ENCODE measurements around the gene GJB2.
A peak's percentile ranks its signal among the peaks of the same experiment; 100 is the strongest.
"Not testable (repeated sequence)": the region's sequence is repeated elsewhere in the genome, so short reads cannot be mapped to it uniquely, and the experiment has no call there.

GJB2 gene

DNA sequence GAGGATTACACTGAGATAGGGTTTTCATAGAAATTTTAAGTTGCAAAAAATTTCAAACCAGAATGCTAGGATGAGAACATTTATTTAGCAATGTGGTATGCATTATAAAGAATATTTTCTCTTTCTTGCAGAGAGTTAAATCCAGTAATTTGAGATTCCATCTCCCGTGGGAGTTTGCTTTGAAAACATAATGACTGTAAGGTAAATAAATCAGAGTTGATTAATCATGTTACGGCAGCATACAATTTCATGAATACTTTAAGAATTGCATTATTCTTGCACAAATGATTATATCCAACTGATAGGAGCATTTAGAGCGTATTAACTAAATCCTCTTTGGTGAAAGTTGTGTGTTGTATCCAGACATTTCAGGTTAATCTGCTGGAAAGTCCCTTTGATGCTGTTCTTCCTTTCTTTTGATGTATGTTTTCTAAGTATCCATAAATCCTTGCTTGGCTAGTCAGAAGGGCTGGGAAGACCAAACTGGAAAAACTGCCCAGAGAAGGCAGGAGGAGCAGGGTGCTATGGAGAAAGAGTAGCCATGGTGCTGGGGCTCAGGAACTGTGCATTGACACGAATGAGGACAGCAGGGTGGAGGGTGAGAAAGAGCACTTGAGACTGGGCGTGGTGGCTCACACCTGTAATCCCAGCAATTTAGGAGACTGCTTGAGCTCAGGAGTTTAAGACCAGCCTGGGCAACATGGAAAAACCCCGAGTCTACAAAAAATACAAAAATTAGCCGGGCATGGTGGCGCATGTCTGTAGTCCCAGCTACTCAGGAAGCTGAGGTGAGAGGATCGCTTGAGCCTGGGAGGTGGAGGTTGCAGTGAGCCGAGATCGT, 27.1 kb downstream of the GJB2 start:
- no peak for DNase-seq (ENCODE audit: low spot score)

DNA sequence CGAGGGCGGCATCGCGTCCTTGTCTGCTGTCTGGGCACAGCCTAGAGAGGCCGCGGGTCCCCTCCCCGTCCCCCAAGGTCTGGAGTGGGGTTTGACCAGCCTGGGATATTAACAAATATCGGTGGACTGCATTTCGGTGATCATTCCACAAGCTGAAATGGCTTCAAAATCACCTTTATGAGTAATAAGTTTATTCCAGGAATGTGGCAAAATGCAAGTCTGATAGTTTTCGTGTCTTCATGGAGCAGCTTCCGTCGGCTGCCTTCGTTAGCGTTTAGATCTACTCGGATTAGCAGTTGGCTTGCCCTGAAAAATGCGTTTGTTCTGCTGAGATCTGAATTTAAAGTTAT, 30.8 kb downstream of the GJB2 start:
- DNase-seq (ENCODE audit: low spot score) = no peak

DNA sequence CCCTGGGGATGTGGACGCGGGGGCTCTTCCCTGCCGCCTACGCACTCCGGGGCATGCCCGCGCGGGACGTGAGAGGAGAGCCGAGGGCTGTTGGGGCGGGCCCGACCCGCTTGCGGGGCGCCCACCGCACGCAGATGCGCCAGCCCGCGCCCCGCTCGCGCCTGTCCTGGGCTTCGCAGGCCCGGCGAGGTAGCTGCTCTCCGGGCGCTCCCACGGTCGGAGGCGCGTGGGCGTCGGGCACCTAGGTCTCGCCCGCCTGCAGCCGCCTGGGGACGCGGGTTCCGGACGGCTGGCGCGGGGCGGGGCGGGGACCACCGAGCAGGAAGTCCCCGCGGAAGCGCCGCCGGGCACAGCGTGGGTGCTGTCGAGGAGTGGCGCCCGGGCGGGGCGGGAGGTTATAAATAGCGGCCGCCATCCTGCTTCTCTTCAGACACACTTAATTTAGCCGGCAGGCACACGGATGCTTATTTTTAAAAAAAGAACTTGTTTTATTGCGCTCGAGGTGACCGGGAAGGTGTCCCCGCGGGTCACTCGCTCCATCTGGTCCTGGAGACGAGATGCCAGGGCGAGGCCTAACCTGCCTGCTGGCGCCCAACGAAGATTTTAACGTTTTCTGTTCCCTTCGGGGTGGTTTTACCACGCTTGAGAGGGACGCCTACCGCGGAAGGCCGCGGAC, 31.3 kb downstream of the GJB2 start:
- DNase-seq (ENCODE audit: low spot score) = no peak

DNA sequence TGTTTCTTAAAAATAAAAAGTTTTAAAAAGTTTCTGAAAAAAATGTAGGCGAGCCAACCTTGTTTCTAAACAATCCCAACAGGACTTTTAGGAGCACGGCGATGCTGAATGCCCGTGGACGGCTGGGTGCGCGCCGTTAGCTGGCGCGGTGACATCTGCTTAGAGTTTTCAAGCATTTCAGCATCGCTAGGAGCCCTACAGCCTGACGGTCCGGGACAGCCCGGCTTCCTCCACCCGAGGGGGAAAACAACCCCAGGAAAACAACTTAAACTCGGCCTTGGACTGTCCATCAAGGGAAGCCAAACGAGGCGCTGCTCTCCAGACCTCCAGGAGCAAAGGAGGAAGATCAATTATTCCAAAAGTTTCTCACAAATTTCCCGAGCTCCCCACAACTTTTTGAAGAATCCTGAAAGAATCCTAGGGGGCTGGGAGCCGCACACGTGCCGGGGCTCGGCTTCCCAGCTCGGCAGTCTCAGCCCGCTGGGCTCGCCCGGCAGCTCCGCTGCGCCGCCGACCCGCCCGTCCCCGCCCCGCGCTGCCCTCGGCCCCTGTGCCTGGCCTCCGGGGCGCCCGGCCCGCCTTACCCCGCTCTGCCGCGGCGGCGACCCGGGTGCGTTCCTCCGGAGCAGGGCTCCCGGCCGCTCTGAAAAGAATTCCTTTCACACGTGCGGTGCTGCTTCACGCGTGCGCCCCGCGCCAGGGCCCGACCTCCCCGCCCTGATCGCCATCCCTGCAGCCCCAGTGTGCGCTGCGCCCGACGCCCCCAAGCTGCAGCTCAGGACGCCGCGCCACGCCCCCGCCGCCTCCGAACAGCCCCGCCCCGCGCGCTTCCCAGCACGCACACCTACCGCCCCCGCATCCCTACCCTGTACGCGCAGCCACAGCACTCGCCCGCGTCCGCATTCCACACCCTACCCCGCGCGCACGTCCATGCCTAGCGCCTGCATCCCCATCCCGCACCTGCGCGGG, 32.1 kb downstream of the GJB2 start, which contains the start of gene GJA3:
TSS of gene GJA3 (minus strand) at position 747 of the 969 bp plus-strand sequence. CDS start 17,764 bp downstream, outside the sequence.
- peak; percentile 67 for DNase-seq (ENCODE audit: low spot score)

DNA sequence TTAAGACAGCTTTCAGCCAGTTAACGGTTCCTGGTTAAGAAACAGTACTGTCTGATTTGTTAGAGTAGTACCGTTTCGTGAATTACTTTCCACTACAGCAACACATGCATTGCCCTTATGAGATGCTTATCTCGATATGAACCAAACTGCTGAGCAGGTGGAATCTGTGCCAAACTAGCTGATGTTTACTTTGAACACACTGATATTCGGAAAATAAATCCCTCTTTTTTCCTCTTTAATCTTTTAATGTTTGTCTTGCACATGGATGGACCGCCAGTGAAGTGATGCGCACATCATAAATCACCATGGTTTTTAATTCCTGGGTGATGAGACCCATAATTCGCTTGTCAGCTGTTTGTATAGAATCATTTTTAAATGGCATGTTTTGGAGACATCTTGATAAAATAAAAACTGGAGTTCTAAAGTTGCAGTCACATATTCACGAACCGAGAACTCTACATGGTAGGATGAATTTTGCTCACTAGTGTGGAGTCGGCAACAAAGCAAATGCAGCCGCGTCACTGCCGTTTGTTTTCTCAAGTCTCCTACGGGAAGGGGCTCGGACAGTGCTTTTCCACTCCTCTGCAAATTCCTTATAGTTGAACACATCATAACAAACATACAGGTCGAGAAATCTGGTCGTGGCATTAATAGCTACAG, 33.0 kb downstream of the GJB2 start:
- DNase-seq (ENCODE audit: low spot score) = no peak

DNA sequence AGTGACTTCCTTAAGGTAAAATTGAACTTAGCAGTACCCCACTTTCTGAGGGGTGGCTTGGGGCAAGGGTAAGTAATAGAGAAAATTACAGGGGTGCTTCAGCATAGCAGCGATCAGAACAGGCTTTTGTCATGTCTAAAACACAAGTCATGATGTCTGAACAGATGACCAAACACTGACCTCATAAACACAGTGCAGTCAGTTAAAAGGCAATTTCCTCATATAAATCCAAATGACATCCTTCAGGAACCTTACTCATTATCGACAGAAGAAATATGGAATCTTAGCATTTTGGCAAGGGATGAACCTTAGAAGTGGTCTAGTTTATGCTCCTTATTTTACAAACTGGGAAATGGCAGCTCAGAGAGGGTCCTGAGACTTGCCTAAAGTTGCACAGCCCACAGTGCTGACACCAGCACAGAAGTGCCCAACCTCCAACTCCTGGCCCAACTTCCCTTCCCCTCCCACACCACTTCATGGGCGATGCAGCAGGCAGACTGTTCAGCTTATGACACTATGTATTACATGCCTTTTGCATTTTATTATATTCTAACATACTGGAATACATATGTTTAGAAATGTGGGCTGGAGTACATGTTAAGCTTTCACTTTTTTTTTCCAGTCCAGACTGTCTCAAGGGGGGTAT, 35.5 kb downstream of the GJB2 start:
- DNase-seq (ENCODE audit: low spot score) = no peak

DNA sequence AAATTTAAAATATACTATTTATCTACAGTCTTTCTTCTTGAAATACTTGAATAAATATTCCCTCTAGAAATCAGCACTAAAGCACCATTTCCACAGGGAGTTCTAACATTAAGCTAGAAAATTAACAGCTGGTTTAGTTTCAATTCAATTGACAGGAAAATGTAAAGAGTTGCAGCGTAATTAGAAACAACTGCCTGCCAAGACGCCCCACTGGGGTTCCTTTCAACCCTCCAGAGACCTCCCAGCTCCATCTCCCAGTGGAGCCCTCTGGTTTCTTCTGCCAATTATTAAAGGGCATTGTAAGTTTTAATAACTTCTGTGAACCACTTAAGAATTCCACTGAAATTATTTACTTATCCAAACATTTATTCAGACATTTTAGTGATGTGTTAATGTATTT, 36.0 kb downstream of the GJB2 start:
- DNase-seq (ENCODE audit: low spot score) = no peak

DNA sequence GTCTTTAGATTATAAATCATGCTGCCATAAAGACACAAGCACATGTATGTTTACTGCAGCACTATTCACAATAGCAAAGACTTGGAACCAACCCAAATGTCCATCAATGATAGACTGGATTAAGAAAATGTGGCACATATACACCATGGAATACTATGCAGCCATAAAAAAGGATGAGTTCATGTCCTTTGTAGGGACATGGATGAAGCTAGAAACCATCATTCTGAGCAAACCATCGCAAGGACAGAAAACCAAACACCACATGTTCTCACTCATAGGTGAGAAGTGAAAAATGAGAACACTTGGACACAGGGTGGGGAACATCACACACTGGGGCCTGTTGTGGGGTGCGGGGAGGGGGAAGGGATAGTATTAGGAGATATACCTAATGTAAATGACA, 39.4 kb downstream of the GJB2 start:
- not testable (repeated sequence) for DNase-seq (ENCODE audit: low spot score)

DNA sequence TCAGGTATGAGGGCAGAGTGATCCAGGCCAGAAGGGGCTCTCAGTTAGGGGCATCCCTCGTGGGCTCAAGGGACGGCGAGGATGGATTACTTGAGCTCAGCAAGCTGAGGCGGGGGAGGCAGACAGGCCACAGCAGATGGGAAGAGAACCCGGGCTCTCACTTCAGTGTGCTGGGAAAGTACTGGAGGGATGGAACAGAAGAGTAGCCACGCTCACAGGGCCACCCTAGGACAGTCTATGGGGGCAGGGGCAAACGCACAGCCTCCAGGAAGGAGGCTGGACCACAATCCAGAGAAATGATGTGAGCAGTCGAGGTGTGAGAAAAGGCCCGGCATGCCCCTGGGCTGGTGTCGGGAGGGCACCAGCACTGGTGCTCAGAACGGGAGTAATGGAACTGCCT, 41.1 kb downstream of the GJB2 start:
- DNase-seq (ENCODE audit: low spot score) = no peak

DNA sequence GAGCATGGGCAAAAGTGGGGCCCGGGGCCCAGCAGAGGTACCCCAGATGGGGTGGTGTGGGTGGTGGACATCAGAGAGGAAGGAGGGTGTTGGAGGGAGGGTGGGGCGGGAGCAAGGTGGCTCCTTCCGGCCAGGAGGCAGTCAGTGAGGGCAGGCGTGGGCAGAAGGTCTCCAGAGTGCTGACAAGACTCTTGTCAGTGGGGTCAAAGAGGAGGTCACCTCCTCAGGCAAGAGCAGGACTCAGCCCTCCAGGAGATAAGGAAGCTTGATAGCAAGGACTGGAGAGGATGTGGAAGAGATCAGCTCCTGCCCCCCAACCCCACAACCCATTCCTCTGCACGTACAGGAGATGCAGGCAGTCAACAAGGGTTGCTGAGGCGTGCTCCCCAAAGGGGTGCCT, 41.7 kb downstream of the GJB2 start:
- DNase-seq (ENCODE audit: low spot score) = no peak

DNA sequence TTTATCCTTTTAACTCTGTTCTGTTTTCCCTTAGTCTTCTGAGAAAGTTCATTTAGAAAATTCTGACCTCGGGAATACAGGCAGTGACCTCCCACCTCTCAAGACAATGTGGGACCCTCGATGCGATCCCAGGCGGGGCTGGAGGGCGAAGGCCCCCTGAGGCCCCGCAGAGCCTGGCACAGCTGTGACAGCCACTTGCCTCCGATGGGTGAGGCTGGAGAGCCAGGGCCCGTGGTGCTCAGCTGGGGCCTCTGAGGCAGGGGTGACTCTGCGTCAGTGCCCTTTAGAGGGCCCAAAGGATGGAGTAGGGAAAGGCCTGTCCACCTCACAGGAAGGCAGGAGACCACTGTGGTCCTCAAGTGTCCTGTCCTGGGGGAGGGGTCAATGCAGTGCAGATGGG, 42.2 kb downstream of the GJB2 start:
- DNase-seq (ENCODE audit: low spot score) = no peak

DNA sequence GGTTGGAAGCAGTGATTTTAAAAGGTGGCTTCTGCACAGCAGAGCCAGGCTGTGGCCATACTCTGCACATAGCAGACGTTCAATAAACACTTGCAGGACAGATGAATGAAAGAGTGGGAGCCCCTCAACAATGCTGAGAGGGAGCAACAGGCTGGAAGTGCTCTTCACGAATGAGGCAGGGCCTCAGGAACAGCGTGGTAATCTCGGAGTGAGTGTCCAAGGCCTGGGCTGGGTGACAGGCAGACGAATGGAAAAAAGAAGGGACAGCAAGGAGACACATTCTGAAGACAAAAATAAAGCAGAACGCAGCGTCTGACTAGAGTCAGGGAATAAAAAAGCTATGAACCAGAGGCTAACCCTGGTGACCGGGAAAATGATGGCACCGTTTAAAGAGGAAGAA, 43.0 kb downstream of the GJB2 start:
- DNase-seq (ENCODE audit: low spot score) = no peak

DNA sequence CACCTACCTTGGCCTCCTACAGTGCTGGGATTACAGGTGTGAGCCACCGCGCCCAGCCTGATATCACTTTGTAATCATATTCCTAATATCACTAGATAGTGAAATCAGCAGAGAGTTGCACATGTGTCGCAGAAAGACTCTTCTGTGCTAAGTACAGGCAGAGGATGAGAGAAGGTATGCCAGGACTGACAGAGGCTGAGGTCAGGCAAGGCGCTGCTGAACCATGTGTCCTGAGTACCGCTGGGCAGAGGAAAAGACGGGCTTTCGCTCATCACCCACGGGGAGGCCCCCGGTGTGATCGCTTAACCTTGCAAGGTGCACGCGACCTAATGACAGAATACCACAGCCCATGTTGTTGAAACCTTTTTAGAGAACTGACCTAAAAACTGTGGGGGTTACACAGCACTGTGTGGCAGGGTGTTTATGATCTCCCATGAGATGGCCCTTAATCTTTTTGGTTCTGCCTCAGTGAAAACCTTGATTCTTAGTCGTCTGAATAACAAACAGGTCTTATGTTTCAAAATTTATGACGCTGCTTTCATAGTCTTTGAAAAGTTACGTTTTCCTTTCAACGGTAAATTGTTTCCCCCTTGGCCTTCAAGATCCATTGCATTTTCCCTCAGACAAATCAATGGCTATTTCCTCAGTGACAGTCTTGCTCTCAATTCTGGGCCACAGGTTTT, 44.1 kb downstream of the GJB2 start:
- DNase-seq (ENCODE audit: low spot score) = no peak

DNA sequence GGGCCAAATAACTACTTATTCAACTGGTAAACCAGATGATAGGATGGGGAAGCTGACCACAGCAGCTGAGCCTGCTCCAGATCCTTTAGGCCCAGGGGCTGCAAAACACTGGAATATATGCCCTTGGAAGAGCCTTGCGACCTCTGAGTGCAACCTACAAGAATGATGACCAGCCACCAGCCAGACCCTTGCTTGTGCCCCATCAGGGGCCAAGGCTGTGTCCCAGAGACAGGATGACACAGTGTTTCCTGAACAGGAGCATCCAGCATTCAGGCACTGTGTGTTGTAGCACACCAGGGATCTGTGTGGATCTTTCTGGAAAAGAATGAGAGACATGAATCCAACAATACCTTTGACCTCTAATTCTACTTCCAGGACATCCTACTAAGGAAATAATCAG, 46.4 kb downstream of the GJB2 start:
- no peak for DNase-seq (ENCODE audit: low spot score)

DNA sequence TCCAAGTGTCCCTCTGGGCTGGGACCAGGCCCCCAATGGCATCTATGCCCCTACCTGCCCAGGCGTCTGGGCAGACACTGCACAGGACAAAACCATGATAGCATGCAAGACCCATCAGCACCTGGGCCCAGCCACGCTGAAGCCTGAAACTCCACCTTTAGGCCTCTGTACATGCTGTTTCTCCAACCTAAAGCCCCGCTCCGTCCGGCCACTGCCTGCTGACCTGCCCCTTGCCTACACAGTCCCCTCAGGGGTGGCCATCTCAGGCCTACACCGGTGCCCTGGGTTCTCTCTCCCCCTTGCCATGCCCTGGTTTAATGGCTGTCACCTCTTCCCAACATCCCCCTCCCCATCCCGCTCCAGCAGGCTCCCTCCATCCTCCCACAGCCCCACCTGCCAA, 47.2 kb downstream of the GJB2 start:
- DNase-seq (ENCODE audit: low spot score) = no peak

DNA sequence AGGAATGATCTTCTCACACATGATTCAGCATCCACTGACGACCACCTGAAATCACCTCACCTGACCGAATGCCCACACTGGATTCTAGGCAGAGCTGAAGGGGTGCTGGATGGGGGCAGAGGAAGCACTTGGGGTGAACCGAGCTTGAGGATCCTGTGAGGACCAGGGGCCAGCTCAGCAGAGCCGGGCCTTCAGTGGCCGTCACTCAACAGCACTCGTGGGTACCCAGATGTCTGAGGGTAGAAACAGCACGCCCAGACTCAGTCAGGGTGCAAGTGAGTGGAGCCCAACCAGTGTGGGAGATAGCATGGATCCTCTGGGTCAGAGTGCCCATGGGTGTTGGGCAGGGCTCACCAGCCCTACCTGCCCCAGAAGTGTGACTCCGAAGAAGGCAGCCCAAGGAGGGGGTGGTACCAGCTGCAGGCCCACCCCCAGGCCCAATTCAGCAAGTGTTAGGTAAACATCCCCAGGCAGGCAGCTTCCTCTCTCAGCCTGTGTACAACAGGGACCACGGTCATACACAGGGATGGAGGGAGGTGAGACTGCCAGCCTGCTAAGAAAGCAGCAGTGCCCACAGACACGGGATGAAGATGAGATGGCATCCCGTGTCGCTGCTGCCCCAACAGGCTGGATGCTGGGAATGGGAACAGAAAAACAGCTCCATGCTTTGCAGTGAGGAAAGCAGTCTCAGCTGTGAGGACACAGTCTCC, 48.4 kb downstream of the GJB2 start:
- no peak for DNase-seq (ENCODE audit: low spot score)

DNA sequence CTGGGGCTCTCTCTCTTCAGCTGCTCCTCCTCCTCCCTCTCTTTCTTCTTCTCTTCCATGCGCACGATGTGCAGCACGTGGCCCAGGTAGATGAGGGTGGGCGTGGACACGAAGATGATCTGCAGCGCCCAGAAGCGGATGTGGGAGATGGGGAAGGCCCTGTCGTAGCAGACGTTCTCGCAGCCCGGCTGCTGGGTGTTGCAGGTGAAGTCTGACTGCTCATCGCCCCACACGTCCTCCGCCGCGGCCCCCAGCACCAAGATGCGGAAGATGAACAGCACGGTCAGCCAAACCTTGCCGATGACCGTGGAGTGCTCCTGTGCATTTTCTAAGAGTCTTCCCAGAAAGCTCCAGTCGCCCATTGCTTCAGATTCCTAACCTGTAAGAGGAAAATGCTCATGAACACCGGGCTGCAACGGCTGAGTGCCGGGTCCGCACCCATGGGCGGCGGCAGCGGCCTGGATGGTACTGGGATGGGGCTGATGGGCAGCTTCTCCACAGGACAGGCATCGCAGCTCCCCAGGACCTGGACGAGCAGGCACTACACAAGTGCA, 49.7 kb downstream of the GJB2 start:
- no peak for DNase-seq (ENCODE audit: low spot score)

DNA sequence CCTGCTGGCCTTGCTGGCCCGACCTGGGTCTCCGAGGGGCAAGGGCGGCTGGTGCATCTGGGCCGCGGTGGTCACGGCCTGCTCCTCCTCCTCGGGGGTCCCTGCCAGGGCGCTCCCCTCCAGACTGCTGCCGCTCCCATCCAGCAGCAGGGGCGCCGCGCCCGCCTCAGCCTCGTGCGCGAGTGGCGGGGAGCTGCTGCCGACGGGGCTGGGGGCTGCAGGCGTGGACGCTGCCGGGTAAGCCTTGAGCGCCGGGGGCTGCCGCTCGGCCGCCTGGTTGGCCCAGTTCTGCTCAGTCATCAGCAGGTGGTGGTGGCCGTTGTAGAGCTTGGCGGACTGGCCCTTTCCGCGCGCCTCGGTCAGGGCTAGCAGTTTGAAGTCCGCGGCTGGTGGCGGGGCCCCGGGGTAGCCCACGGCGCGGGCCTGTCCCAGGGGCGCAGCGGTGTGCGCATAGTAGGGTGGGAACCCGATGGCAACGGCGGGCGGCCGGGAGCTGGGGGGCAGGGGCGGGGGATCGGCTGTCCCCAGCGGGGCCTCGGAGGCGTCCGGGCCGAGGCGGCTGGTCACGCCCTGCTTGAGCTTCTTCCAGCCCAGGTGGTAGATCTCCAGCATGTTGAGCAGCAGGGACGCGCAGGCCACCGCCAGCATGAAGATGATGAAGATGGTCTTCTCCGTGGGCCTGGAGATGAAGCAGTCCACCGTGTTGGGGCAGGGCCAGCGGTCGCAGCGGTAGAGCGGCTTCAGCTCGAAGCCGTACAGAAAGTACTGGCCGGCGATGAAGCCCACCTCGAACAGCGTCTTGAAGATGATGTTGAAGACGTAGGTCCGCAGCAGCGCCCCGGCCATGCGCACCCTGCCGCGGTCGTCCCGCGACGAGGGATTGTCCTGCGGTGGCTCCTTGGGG, 50.5 kb downstream of the GJB2 start:
- DNase-seq (ENCODE audit: low spot score) = no peak

All from AG20443 (cell line).